ENCODE results near the gene C1QTNF6. TPM values are rescaled to one million over a fixed set of nuclear protein-coding genes. Genes with fewer than 3 reads are reported as not detected.

The C1QTNF6 gene
- total and polyA plus RNA-seq, 4 donors: 3.1 to 4.5 (median 4.0) TPM

DNA sequence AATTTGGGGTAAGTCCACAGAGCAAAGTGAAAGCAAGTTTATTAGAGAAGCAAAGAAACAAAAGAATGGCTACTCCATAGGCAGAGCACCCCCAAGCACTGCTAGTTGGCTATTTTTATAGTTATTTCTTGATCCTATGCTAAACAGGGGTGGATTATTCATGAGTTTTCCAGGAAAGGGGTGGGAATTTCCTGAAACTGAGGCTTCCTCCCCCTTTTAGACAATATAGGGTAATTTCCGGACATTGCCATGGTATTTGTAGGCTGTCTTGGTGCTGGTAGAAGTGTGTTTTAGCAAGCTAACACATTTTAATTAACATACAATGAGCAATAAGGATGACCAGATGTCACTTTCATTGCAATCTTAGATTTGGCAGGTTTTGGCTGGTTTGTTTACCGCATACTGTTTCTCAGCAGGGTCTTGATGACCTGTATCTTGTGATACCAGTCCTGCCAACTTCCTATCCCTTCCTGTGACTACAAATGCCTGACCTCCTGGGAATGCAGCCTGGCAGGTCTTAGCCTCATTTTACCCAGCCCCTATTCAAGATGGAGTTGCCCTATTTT is 937 bp upstream of the C1QTNF6 start:
- no peak overlapping the region for H3K4me3 ChIP-seq (ENCODE audit: low read depth in 1 of 3, low read length in 3 of 3)
- no peak overlapping the region for H3K9ac ChIP-seq (ENCODE audit: low read depth in 1 of 2, low read length in 2 of 2)
- H3K9me3 ChIP-seq (ENCODE audit: control insufficient read depth in 4 of 4, low read length in 3 of 4): no peaks in the 10 kb centered on the region
- WGBS: 70% methylated on average over 2 of the region's 2 CpGs
- H3K27me3 ChIP-seq (ENCODE audit: control insufficient read depth in 4 of 4, insufficient read depth in 4 of 4, low read length in 3 of 4): no peaks in the 10 kb centered on the region
- H3K36me3 ChIP-seq (ENCODE audit: control insufficient read depth in 4 of 4, insufficient read depth in 3 of 4, low read depth in 1 of 4, low read length in 3 of 4): peaks cover 0 to 4% (median 0%) of the 10 kb centered on the region in 4 donors
- H3K4me1 ChIP-seq (ENCODE audit: control insufficient read depth in 4 of 4, insufficient read depth in 4 of 4, low read length in 3 of 4): peaks cover 4 to 18% (median 8%) of the 10 kb centered on the region in 4 donors
- TF ChIP-seq NR2F2 (IDR thresholded peaks at IDR 0.05) (peak; percentile 36), YY1 (IDR thresholded peaks at IDR 0.05) (no peak), SP1 (IDR thresholded peaks at IDR 0.05) (peak; percentile 10), GABPA (IDR thresholded peaks at IDR 0.05 in 1 of 2, conservative IDR thresholded peaks at IDR 0.05 in 1 of 2) (no peak)
- no peak for DNase-seq (ENCODE audit: low spot score)
- H3K27ac ChIP-seq (ENCODE audit: low read depth in 1 of 2, low read length in 2 of 2): peak overlapping the region; percentile 76 to 84

DNA sequence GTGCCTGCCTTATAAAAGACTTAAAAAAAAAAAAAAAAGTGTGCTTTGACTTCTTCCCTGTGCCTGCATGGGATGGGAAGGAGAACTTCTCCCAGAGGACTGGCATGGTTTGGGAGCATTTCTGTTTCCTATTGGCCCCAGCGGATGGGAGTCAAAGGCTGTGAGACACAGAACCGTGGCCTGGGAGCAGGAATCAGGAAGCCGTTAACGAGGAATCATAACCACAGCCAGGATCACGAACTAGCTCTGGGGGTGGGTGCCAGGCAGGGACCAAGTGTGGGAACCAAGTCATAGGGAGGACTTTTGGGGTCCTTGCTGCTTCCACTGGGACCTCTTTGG is 526 bp downstream of the C1QTNF6 start:
- 57% methylated on average over 5 of the region's 5 CpGs for WGBS
- Histone ChIP-seq H3K4me1 (ENCODE audit: control insufficient read depth in 4 of 4, insufficient read depth in 4 of 4, low read length in 3 of 4) (peaks cover 4 to 15% (median 8%) of the 10 kb centered on the region in 4 donors), H3K9me3 (ENCODE audit: control insufficient read depth in 4 of 4, low read length in 3 of 4) (no peaks in the 10 kb centered on the region), H3K36me3 (ENCODE audit: control insufficient read depth in 4 of 4, insufficient read depth in 3 of 4, low read depth in 1 of 4, low read length in 3 of 4) (peaks cover 0 to 4% (median 0%) of the 10 kb centered on the region in 4 donors), H3K4me3 (ENCODE audit: low read depth in 1 of 3, low read length in 3 of 3) (no peak overlapping the region), H3K27me3 (ENCODE audit: control insufficient read depth in 4 of 4, insufficient read depth in 4 of 4, low read length in 3 of 4) (no peaks in the 10 kb centered on the region), H3K9ac (ENCODE audit: low read depth in 1 of 2, low read length in 2 of 2) (no peak overlapping the region), H3K27ac (ENCODE audit: low read depth in 1 of 2, low read length in 2 of 2) (peak overlapping the region; percentile 76 to 84)
- TF ChIP-seq FOXA1 (IDR thresholded peaks at IDR 0.05) (no peak), YY1 (IDR thresholded peaks at IDR 0.05) (no peak), SP1 (IDR thresholded peaks at IDR 0.05) (no peak), HNF4G (IDR thresholded peaks at IDR 0.05) (no peak), TAF1 (conservative IDR thresholded peaks at IDR 0.05) (no peak), RAD21 (IDR thresholded peaks at IDR 0.05) (no peak), RXRA (IDR thresholded peaks at IDR 0.05) (no peak), JUND (IDR thresholded peaks at IDR 0.05) (no peak)
- TF ChIP-seq, protein P1, sequence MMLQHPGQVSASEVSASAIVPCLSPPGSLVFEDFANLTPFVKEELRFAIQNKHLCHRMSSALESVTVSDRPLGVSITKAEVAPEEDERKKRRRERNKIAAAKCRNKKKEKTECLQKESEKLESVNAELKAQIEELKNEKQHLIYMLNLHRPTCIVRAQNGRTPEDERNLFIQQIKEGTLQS (IDR thresholded peaks at IDR 0.05): no peak
- TF ChIP-seq, protein P2, sequence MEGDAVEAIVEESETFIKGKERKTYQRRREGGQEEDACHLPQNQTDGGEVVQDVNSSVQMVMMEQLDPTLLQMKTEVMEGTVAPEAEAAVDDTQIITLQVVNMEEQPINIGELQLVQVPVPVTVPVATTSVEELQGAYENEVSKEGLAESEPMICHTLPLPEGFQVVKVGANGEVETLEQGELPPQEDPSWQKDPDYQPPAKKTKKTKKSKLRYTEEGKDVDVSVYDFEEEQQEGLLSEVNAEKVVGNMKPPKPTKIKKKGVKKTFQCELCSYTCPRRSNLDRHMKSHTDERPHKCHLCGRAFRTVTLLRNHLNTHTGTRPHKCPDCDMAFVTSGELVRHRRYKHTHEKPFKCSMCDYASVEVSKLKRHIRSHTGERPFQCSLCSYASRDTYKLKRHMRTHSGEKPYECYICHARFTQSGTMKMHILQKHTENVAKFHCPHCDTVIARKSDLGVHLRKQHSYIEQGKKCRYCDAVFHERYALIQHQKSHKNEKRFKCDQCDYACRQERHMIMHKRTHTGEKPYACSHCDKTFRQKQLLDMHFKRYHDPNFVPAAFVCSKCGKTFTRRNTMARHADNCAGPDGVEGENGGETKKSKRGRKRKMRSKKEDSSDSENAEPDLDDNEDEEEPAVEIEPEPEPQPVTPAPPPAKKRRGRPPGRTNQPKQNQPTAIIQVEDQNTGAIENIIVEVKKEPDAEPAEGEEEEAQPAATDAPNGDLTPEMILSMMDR (IDR thresholded peaks at IDR 0.05; ENCODE audit: low read depth, low read length, missing input control): no peak
- no peak for DNase-seq (ENCODE audit: low spot score)

DNA sequence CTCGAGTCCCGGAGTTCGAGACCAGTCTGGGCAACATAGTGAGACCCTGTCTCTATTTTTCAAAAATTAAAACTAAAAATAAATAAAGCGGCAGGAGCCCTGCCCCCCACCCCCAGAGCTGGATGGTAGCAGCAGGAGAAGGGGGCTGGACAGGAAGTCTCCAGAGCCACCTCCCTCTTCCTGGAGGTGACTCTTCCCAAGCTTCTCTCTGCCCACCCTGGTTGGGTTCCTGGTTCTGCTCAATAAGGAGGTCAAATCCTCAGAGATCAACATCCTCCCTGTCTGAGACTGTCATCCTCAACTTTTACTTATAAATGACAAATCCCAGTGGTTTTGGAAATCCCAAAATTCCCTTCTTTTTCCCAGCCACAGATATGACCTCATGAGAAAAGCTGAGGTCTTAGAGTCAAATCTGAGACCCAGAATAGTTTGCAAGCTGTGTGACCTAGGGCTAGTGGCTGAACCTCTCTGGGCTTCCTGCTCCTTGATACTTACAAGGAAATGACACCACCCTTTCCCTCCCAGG is 987 bp downstream of the C1QTNF6 start:
- H3K4me1 ChIP-seq (ENCODE audit: control insufficient read depth in 4 of 4, insufficient read depth in 4 of 4, low read length in 3 of 4): peaks cover 4 to 15% (median 8%) of the 10 kb centered on the region in 4 donors
- DNase-seq (ENCODE audit: low spot score): no peak
- H3K9ac ChIP-seq (ENCODE audit: low read depth in 1 of 2, low read length in 2 of 2): peak overlapping the region in 1 of 2 donors; percentile 28
- no peak overlapping the region for H3K4me3 ChIP-seq (ENCODE audit: low read depth in 1 of 3, low read length in 3 of 3)
- H3K27me3 ChIP-seq (ENCODE audit: control insufficient read depth in 4 of 4, insufficient read depth in 4 of 4, low read length in 3 of 4): no peaks in the 10 kb centered on the region
- H3K9me3 ChIP-seq (ENCODE audit: control insufficient read depth in 4 of 4, low read length in 3 of 4): no peaks in the 10 kb centered on the region
- 67% methylated on average over 4 of the region's 4 CpGs for WGBS
- H3K27ac ChIP-seq (ENCODE audit: low read depth in 1 of 2, low read length in 2 of 2): peak overlapping the region; percentile 76 to 84
- peaks cover 0 to 4% (median 0%) of the 10 kb centered on the region in 4 donors for H3K36me3 ChIP-seq (ENCODE audit: control insufficient read depth in 4 of 4, insufficient read depth in 3 of 4, low read depth in 1 of 4, low read length in 3 of 4)
- TF ChIP-seq RXRA (IDR thresholded peaks at IDR 0.05): no peak
- TF ChIP-seq HNF4G (IDR thresholded peaks at IDR 0.05): no peak
- TF ChIP-seq JUND (IDR thresholded peaks at IDR 0.05): no peak
- no peak for TF ChIP-seq FOXA2 (IDR thresholded peaks at IDR 0.05)
- TF ChIP-seq EGR1 (IDR thresholded peaks at IDR 0.05; ENCODE audit: low read depth in 2 of 2): no peak
- TF ChIP-seq, protein P2 (IDR thresholded peaks at IDR 0.05; ENCODE audit: low read depth, low read length, missing input control): no peak
- no peak for TF ChIP-seq GABPA (IDR thresholded peaks at IDR 0.05 in 1 of 2, conservative IDR thresholded peaks at IDR 0.05 in 1 of 2)
- TF ChIP-seq NR2F2 (IDR thresholded peaks at IDR 0.05): no peak
- no peak for TF ChIP-seq HNF4A (conservative IDR thresholded peaks at IDR 0.05)
- TF ChIP-seq FOXA1 (IDR thresholded peaks at IDR 0.05): no peak
- TF ChIP-seq, protein P1 (IDR thresholded peaks at IDR 0.05): no peak
- TF ChIP-seq, protein P3, sequence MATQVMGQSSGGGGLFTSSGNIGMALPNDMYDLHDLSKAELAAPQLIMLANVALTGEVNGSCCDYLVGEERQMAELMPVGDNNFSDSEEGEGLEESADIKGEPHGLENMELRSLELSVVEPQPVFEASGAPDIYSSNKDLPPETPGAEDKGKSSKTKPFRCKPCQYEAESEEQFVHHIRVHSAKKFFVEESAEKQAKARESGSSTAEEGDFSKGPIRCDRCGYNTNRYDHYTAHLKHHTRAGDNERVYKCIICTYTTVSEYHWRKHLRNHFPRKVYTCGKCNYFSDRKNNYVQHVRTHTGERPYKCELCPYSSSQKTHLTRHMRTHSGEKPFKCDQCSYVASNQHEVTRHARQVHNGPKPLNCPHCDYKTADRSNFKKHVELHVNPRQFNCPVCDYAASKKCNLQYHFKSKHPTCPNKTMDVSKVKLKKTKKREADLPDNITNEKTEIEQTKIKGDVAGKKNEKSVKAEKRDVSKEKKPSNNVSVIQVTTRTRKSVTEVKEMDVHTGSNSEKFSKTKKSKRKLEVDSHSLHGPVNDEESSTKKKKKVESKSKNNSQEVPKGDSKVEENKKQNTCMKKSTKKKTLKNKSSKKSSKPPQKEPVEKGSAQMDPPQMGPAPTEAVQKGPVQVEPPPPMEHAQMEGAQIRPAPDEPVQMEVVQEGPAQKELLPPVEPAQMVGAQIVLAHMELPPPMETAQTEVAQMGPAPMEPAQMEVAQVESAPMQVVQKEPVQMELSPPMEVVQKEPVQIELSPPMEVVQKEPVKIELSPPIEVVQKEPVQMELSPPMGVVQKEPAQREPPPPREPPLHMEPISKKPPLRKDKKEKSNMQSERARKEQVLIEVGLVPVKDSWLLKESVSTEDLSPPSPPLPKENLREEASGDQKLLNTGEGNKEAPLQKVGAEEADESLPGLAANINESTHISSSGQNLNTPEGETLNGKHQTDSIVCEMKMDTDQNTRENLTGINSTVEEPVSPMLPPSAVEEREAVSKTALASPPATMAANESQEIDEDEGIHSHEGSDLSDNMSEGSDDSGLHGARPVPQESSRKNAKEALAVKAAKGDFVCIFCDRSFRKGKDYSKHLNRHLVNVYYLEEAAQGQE (IDR thresholded peaks at IDR 0.05): no peak
- TF ChIP-seq, protein P4, sequence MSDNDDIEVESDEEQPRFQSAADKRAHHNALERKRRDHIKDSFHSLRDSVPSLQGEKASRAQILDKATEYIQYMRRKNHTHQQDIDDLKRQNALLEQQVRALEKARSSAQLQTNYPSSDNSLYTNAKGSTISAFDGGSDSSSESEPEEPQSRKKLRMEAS (IDR thresholded peaks at IDR 0.05): no peak
- TF ChIP-seq SP1 (IDR thresholded peaks at IDR 0.05): no peak
- TF ChIP-seq TAF1 (conservative IDR thresholded peaks at IDR 0.05): no peak
- TF ChIP-seq RAD21 (IDR thresholded peaks at IDR 0.05): no peak
- TF ChIP-seq YY1 (IDR thresholded peaks at IDR 0.05): no peak
